NCI-H524 treated with DMSO at 0.1 percent for 48 hours (cell line): ENCODE measurements around the gene ITPR1.

Experiments used
- DNase-seq: peaks from one replicate; lab custom pipeline; 2025; lab: John Stamatoyannopoulos, UW

ITPR1 gene

DNA sequence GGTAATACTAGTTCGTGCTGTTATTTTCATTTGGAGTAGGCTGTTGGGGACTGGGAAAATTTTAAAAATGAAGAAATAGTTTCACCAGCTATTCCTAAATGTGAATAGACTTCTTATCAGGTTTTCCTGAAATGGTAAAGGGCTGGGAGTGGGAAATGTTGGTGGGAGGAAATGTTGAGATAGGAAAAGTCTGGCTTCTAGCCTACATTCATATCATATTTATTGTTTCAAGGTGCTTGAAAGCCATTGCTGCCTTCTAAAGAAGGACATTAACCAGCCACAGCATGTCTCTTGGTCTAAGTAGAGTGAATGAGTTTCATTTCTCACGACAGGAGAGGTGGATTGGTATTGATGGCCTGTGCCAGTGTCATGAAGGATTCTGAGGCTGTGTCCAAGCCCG is 288.9 kb downstream of the ITPR1 start:
- DNase-seq: no peak

DNA sequence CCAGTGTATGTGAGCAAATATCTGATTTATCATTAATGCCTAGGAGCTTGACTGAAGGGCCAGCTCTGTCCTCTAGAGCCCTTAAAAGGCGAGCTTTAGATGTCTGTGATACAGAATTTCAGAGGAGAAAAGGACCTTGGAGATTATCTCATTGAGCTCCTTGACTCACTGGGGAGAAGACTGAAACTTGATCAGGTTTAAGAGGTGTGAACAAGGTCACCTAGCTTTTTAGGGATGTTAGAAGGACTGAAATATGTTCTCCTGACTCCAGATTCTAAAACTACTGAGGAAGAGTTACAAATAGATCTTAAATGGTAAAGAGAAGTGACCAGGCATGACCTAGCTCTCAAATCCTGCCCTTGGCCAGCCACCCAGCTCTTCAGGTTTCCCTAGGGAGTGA is 292.4 kb downstream of the ITPR1 start:
- no peak for DNase-seq

DNA sequence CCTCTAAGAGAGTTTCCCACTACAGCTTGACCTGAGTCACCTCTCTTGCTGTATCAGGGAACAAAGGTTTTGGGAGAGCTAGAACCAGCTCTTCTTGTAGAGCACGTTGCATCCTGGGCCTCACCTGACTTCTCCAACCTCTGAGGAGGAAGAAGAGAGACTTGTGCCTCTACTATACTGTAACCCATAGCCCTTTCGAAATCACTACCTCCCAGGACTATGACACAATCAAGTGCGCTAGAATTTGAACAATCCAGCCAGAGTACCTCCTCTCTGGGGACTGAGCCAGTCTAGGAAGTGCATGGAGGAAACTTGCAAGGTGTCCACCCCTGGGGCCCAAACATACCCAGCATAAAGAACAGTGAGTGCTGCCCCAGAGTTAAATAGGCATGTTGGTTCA is 293.3 kb downstream of the ITPR1 start:
- no peak for DNase-seq

DNA sequence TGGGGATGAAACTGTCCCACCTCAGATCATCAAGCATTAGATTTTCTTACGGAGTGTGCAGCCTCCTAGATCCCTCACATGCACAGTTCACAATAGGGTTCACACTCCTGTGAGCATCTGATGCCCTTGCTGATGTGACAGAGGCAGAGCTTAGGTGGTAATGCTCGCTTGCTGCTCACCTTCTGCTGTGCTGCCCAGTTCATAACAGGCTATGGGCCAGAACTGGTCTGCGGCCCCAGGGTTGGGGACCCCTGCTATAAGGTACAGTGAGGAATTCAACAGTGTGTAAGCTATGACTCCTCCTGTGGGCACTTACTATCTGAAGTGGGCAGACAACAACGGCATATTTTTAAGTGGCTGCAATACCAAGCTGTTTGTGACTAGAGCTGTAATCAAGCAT is 298.2 kb downstream of the ITPR1 start:
- DNase-seq: no peak

DNA sequence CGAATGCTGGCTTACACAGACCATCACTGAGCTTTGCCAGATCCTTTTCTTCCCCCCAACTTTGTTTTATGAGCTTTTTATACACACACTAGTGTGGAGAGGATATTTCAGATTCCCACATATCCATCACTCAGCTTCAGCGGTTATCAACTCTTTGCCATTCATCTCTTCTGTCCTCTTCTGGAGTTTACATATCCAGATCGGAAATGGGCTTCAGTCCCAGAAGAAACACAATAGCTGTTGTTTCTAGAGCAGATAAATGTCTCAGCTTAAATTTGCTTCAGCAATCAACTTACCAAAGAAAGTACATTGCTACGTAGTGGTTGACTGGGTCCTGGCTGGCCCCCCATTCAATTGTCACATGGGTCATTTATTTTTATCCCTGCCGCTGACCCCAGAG is 300.2 kb downstream of the ITPR1 start:
- DNase-seq: no peak

DNA sequence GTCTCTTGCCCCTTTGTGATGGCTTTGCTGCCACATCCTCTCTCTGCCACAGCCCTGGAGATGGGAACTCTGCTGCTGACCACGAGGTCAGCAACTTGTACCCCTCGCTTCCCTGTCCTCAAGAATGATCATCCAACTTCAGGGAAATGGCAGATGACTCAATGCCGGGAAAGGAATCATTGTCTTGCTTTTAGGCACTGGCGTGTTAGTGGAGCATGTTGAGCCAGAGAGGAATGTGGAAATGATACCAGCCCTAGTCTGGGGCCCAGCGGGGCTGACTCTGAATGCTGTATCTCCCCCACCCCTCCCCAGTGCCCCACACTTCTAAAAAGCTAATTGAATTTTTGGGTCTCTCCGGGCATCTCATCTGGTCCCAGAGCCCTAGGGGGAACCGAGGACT is 301.2 kb downstream of the ITPR1 start:
- DNase-seq: no peak

DNA sequence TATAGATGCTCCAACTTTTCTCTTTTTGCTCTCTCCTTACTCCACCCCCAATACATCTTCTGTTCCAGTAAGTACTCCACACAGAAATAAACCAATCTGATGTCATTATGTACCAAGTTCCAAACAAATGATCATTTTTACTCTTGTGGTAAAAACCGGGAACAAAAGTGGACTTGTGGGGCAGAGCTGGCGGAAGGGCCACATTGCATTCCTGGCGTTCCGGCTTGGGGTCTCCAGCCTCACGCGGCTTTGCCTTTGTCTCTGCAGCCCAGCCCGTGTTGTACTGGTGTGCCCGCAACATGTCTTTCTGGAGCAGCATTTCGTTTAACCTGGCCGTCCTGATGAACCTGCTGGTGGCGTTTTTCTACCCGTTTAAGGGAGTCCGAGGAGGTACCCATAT is 301.6 kb downstream of the ITPR1 start:
- DNase-seq: no peak

DNA sequence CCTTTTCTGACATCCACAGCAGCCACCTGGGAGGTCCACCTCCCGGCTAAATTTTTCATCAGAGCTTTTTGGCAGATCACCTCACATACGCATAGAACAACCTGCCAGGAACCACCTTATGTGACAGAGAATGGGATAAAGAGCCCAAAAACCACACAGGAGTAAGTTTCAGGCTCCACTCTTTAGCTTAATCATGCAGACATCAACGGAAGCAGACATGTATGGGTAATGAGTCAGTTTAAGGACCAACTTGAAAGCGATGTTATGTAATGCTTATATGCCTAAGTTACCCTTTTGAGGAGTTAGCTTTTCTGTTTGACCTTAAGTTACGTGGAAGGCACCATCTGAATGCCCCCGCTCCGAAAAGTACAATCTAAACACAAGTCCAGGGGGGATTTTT is 302.8 kb downstream of the ITPR1 start:
- no peak for DNase-seq

DNA sequence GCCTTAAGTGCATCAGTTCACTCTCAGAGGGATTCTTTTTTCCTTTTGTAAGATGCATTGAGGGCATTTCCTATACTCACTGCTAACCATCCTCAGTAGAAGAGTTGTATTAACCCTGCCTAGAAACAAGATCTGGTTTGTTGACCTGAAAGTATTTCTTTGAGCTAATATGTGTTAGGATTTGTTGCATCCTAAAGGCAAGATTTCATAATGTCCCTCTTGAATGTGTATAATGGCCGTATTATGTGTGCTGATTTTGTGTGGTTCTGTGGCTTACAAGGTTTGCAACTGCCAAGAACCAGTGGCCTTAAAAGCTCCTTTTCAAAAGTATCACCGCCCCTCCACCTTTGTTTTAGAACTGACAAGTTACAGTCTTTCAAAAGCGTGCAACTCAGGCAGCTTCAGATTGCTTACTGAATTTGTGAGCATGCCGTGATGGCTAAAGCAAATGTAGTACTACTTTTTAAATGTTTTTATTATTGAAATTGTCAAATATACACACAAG is 304.1 kb downstream of the ITPR1 start:
- DNase-seq: no peak

DNA sequence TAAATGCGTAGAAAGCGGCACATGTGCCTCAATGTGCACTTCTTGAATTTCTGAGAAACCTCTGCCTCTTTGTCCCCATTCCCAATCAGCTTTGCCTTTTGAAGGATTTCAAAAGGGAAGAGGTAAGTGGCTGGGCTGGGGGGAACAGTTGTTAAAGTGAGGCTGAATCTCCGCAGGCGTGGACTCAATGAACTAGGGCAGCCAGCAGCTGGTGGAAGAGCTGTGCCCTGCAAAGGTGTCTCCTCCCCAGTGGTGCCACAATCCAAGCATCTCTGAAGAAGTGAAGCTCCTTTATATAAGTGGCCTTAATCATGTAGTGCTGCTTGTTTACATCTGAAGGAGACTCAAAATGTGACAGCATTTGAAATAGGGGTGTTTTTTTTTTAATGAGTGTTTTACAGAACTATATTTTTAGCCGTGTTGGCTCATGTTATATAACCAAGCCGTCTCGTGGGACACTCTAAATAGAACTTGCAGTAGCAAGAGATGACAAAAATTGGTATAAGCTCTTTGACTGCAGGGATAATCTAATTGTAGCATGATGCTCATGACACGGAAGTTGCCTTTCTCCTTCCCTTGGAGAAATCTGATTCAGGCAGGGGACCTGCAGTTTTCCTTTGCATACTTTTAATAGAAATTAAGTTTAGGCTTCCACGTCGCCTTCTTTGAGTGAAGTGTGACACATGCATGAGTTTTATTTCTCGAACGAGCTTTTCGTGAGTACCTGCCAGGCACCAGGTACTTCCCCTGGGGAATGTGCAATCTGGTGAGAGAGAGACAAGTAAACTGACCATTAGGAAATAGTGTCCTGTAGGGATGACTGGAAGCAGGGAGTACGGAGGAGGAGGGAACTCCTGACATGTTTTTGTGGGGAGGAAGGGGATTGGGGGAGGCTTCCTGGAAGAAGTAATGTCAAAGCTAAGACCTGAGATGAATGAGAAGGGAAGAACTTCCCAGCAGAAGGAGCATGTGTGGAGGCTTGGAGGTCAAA is 306.4 kb downstream of the ITPR1 start:
- DNase-seq: no peak

DNA sequence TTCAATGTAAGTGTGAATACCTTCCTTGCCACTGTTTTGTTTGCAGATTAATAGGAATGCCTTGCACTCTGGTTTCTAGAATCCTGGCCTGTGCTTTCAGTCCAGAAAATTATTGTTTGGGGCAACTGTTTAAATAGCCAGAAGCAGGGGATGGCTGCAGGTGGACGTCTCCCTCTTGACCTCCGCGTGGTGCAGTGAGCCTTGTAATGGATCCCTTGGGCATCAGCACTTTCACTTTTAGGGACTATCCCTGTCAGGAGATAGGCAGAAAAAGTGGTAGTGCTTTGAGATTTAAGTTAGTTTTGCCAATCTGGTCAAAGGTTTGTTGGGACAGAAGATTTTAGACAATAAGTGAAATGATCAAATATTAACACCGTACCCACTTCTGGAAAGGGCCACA is 307.4 kb downstream of the ITPR1 start:
- no peak for DNase-seq

DNA sequence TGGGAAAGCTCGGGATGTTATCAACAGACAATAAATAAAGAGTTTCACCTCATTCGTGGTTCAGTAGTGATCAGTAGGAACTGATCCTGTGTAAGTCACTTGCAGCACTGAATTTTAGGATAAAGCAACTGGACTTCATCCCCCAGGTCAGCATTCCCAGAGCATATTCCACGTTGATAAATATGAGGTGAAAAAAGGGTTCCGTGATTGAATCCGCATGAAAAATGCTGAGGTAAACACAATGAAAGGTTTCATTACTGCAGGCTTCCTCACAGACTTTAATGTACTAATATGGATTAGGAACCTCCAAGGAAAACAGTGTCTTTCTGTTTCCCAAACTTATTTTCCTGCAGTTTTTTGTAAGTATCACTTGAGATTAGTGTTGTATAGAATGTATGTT is 308.7 kb downstream of the ITPR1 start:
- no peak for DNase-seq

DNA sequence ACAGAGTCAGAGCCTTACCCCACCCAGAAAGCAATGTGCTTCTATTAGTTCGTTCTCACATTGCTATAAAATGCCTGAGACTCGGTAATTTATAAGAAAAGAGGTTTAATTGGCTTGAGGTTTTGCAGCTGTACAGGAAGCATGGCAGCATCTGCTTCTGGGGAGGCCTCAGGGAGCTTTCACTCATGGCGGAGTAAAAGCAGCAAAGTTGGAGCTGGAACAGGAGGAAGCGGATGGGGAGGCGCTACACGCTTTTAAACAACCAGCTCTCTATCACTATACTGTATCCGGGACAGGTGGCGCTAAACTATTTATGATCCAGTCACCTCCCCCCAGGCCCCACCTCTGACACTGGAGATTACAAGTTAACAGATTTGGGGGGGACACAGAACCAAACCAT is 309.8 kb downstream of the ITPR1 start:
- no peak for DNase-seq

DNA sequence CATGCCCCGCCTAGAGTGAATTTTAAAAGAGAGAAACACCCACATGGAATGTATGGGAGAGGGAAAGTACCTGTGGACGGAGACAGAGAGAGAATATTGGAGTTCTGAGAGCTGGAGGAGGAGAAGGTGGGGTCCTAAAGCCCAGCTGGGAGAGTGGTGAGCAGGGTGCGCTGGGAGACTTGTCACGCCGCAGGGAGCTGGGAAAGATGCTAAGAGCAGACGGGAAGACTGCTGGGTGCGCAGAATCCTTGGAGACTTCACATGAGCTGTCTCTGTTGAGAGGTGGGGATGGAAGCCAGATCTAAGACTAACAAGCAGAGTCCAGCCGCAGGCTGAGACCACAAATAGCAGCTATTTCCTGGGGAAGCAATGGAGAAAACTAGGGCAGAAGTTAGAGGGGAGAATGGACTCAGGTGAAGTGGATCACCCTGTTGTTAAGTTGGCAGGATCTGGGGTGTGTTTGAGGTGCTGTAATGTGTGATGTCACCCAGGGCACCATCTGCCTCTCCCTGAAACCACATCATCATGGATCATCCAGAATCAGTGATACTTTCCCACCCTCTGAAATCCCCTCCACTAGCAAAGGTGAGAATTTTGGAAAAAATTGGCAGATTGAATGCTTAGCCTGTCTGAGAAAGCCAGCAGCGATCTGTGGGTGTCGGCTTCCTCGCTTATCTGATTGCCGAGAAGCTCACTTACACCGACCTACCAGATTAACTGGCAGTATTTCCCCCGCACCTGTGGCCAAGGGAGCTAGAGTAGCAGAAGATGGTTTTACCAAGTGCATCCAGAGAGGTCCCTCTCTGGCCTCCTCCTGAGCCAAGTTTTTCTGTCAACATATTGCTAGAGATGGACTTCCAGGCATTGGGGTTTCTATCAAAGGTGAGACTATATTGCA is 311.3 kb downstream of the ITPR1 start:
- no peak for DNase-seq

DNA sequence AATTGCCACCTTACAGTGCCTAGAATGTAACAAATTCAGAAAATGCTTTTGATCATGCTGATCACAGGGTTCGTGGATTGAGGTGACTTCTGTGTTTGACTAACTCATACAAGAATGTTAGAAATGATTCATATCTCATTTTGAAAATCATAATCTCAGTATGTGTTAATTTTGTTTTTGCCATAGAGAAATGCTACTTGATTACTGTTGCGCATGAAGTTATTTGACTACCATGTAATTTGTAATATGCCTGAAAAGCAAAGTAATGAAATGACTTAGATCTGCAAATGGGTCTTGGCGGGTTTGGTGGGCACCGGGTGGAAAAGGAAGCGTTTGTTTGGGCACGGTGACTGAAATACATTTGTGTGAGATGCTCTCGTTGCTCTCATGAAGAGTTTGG is 312.5 kb downstream of the ITPR1 start:
- DNase-seq: no peak

DNA sequence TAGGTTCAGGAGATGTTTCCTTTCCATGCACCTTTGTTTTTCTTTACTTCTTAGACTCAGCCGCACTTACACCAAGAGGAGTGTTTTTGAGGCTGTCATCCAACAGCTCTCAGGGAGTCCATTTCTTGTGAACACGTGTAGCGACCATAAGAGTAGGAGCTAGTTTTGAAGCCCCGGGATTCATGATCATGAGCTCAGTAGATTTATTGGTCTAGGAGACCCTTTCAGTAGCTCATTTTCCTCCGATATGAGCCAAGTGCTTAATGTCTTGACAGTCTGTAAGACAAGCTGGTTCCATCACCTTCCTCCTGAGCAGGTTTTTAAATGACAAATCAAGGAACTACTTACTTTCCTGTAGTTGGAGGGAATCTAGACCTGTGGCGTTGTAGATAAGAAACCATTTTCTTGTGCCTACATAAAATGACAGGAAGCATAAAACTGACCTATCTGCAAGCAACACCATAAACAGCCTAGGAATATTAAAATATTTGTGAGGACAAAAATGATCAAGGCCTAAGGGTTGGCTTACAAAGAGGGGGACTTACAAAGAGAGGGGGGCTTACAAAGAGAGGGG is 313.5 kb downstream of the ITPR1 start:
- no peak for DNase-seq

DNA sequence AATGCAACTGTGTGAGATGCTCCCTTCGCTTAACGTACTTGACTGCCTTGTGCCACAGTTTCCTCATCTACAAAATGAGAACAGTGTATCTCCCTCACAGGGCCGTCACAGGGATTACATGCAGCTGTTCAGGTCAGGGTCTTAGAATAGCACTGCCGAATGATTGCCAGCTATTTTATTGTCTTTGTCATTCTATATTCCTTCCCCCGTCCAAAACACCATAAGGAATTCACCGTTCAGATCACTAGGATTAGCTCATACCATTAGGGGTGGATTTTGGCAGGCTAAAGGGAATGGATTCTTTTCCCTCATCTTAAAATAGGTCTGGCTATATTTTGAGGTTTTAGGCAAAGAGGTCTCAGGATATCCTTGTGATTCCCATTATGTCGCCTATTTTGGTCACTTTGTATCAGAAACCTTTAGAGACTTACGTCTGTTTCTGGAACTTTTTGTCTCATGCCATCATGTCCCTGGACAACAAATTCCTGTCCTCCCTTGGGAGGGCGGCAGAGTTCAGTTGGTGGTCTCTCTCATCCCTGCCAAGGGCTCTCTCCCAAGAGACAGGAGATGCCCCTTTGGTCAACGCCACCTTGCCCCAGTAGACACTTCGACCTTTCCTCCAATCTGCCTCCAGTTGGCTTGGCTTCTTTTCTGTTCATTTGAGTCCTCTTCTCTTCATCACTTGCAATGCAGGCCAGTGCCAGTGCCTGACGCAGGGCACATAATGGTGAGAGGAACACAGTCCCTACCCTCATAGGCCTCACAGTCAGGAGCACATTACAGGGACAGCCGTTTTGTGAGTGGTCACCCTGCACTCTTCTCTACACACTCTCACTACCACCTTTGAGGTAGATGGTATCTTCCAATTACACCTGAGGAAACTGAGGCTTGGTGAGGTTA is 314.5 kb downstream of the ITPR1 start:
- DNase-seq: no peak

DNA sequence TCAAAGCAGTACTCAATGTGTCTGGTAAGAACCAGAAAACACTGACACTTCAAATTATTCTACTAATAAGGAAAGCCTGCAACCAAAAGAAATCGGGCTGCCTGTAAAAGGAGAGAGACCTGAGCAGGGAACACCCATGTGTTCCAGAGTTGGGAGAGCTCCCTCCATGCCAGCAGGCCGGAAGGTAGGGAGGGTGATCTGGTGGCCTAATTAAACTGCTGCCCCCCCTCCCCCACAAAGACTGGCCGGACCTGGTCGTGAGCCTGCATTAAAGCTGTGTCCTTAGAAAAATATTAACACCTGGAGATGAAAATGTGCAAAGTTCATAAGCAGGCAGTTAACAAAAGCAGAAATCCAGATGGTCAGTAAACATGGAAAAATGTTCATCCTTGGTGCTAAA is 315.5 kb downstream of the ITPR1 start:
- no peak for DNase-seq

DNA sequence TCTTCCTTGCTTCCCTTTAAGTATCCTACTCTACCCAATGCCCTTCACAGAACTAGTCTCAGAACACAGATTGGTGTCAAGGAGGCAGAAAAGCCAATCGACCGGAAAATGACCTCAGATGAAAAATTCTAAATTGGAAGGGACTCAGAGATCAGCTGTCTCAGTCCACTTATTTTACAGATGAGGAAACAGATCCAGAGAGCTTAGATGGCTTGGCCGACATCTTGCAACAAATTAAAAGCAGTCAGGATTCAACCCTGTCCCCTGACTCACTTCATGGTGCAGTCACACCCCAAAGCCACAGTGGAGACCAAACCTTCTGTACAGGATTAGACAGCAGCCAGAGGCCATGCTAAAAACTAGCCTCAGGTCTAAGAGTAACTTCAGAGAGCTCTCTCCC is 316.8 kb downstream of the ITPR1 start:
- DNase-seq: no peak

DNA sequence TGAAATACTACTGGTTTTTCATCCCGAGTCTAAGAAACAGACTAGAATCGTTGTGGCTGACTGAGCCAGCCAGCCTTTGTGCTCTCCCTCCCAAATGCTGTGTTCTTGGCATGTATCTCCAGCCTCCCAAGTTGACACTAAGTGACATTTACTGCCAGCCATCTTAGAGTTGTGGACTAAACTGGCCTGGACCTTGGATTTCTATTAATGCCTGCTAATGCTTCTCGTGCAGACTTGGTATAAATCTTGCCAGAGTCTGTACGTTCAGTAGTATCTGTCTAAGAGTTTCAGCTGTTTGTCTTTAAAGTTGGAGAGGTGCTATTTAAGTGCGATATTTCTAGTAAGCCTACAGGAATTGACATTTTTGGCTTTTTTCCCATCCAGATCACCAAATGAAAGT is 319.4 kb downstream of the ITPR1 start:
- DNase-seq: no peak

DNA sequence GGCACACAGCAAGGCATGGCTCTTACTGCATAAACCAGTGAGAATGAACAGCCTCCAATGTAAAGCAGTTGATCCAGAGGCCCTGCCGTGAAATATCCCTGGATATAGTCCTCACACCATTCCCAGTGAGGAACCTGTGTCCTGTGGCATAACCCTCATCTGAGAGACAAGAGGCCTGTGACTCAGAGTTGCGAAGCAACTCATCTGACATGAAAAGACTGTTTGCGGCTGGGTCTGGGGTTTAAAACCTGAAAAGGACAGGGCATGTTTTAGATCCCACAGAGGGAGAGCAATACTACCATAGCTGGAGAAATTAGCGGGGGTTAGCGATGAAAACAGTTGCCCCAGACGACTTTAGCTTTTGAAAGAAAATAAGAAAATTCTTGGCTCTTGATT is 320.8 kb downstream of the ITPR1 start:
- no peak for DNase-seq
